Fibroblast of peridontal ligament (primary cell): ENCODE measurements around the gene DLX4.

Experiments
- DNase-seq: peaks from one replicate; pipeline ENCODE4 v3.0.0-alpha.2; 2010; ENCODE audit errors: extremely low read depth

The DLX4 gene

DNA sequence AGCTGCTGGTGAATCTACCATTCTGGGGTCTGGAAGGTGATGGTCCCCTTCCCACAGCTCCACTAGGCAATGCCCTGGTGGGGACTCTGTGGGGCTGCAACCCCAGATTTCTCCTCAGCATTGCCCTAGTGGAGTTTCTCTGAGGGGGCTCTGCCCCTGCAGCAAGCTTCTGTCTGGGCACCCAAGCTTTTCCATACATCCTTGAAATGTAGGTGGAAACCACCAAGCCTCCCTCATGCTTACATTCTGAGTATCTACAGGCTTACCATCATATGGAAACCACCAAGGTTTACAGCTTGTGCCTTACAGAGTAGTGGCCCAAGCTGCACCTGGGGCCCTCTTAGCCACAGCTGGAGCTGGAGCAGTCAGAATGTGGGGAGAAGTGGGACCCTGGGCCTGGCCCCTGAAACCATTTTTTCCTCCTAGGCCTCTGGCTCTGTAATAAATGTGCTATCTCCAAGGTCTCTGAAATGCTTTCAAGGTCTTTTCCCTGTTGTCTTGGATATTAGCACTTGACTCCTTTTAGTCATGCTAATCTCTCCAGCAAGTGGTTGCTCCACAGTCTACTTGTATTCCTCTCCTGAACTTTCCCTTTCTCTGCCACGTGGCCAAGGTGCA lies 45.6 kb downstream of the DLX4 start:
- DNase-seq = no peak

DNA sequence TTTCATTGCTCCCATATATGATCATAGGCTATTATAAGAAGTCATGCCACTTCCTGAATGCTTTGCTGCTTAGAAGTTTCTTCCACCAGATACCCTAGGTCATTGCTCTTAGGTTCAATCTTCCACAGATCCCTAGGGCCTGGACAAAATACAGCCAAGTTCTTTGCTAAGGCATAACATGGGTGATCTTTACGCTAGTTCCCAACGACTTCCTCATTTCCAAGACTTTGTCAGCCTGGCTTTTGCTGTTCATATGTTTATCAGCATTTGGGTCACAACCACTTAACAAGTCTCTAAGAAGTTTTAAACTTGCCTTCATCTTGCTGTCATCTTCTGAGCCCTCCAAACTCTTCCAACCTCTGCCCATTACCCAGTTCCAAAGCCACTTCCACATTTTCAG lies 46.2 kb downstream of the DLX4 start:
- no peak for DNase-seq

DNA sequence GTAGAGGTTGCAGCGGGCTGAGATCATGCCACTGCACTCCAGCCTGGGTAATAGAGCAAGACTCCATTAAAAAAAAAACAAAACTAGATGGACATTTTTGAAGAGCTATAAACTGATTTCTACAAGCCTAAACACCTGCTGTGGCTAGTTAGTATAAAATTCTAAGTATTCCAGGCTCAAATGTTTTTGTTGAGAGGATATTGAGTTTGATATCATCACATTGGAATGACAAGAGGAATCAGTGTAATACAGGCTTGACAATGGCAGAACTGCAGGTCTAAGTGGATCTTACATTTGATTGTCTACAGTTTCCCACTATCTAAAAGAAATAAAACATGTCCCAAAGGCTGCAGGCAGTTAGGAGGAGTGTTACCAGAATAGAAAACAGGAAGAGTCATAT lies 49.9 kb downstream of the DLX4 start:
- no peak for DNase-seq

DNA sequence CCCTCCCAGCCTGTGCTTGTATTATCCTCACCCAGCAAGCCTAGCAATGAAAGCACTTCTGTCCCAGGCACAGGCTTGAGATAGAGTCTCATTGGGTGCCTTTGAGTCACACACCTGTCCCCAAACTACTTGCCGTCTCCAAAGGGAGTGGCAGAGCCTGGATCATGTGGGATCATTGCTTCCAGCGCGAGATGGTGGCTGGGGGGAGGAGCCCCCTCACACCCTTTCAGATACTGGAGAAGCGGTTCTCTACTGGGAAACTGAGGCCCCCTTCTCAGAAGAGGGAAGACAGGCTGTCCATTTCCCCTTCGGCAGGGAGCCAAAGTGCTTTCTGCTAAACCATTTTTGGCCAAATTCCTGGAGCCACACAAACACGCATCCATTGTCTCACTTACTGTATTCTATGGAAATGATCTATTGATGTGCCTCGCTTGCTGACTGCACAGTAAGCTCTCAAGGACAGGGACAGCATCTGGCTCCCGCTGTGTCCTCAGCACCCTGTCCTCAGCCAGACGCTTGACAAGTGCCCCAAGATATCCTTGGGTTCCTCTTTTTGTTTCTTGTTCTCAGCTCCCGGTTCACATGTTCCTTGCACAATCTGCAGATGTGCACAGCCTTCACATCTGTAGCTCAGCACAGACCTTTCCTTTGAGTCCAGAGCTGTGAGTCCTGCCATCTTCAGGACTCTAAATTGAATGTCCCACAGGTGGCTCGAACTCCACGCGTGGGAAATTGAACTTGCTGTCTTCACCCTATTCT lies 52.0 kb downstream of the DLX4 start:
- DNase-seq = no peak

DNA sequence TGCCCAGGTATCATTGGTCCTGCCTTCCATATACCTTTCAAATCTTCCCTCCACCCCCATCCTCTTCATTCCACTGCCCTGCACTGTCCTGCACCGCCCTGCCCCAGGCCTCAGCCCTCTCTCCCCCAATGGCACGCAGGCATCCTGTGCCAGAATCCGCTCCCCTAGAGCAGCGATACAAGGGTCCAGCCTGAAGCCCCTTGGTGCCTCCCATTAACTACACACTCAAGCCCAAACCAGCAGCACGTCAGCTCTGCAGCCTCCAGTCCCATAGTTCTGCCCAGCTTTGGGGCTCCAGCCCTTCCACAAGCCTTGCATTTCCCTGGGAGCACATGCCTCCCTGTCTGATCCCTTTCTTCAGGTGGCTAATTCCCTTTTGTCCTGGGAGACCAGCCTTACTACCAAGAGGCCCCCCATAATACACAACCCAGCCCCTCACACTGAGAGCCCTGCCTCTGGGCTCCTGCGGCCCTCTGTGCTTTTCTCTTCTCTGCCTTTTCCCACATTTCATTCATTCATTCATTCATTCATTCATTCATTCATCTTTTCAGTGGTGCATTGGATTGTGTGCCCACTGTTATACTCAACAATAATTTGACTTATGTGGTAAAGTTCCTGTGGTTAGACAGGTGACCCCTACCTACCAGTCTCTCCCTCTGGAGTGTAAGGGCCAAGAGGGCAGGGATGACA lies 52.8 kb downstream of the DLX4 start:
- no peak for DNase-seq

DNA sequence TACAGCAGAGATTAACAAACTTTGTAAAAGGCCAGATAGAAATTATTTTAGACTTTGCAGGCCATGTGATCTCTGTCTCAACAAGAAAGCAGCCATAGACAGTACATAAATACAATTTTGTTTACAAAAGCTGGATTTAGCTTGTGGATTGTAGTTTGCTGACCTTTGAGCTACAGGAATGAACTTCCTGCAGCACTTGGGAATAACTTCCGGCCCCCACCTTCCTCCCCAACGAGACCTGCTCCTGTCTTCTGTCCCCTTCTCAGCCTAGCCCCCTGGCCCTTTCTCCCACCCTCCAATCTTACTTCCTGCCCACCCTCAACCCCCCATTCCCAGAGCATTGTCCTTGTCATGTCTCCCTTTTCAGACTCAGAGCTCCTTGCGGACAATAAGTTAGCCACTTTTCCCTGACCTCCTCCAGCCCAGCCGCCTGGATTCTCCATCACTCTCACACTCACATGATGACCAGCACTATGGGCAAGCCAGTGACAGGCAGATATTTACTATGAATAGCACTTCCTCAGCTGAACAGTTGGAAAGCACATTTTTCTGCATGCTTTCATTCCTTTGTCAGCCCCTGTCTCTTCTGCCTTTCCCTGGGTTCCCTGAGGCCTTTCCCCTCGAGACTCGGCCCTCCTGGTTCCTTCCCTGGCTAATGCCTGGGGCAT lies 53.6 kb downstream of the DLX4 start:
- no peak for DNase-seq

DNA sequence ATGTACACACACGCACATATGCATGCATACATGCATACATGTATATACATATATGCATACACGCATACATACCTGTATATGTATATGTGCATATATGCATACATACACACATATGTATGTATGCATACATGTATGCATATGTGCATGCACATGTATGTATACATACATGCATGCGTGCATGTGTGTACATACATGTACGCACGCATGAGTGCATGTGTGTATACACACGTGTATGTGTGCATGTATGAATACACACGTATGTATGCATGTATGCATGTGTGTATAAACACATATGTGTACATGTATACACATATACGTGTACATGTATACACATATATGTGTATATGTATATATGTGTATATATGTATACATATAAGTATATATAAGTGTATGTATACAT lies 54.5 kb downstream of the DLX4 start:
- DNase-seq = no peak
